HepG2 (cell line): ENCODE measurements around the gene FBXO11. TPM values are rescaled to one million over a fixed set of nuclear protein-coding genes. Genes with fewer than 3 reads are reported as not detected.

ENCODE experiments used
- FOXO1 ChIP-seq: sonication (generic); formaldehyde crosslinking; IDR thresholded peaks from 2 replicates; pipeline ENCODE4 v1.4.0; 2020; ENCODE audit warnings: missing genetic modification reagents
- MED1 ChIP-seq: sonication (generic); formaldehyde crosslinking; IDR thresholded peaks from 2 replicates; pipeline ENCODE4 v1.4.0; 2020; ENCODE audit warnings: missing genetic modification reagents
- NONO ChIP-seq, 2 experiments: fragments of 450-650 bp in 1 of 2; sonication (generic) in 1 of 2; formaldehyde crosslinking in 1 of 2; IDR thresholded peaks in 1 of 2; conservative IDR thresholded peaks in 1 of 2; 2 replicates each; pipeline versions ENCODE4 v1.6.1 to v1.8.0; 2017 to 2022; ENCODE audit warnings: mild to moderate bottlenecking in 1 of 2, missing genetic modification reagents in 1 of 2, moderate library complexity in 1 of 2
- NRL ChIP-seq: sonication (generic); formaldehyde crosslinking; IDR thresholded peaks from 2 replicates; pipeline ENCODE4 v1.5.0; 2020; ENCODE audit warnings: missing genetic modification reagents, mild to moderate bottlenecking, moderate library complexity, borderline replicate concordance
- PAF1 ChIP-seq: IDR thresholded peaks from 2 replicates; pipeline ENCODE4 v1.6.1; 2016; ENCODE audit warnings: missing genetic modification reagents, missing compliant biosample characterization
- SMC3 ChIP-seq: IDR thresholded peaks from 2 replicates; pipeline ENCODE4 v1.6.1; 2011; ENCODE audit warnings: low read length, improper control_type of control experiment
- ZBTB38 ChIP-seq: sonication (generic); formaldehyde crosslinking; IDR thresholded peaks from 2 replicates; pipeline ENCODE4 v1.5.1; 2020; ENCODE audit warnings: mild to moderate bottlenecking, missing genetic modification reagents
- ZKSCAN1 ChIP-seq: fragments of 150-350 bp; IDR thresholded peaks from 2 replicates; pipeline ENCODE4 v1.6.1; 2014; ENCODE audit warnings: low read length
- ZNF160 ChIP-seq: sonication (generic); formaldehyde crosslinking; IDR thresholded peaks from 2 replicates; pipeline ENCODE4 v1.8.0; 2022; ENCODE audit warnings: mild to moderate bottlenecking, inconsistent platforms, missing genetic modification reagents
- ZNF232 ChIP-seq: sonication (generic); formaldehyde crosslinking; IDR thresholded peaks from 2 replicates; pipeline ENCODE4 v1.4.0; 2020; ENCODE audit warnings: missing genetic modification reagents, borderline replicate concordance
- ZNF317 ChIP-seq: sonication (generic); formaldehyde crosslinking; IDR thresholded peaks from 2 replicates; pipeline ENCODE4 v1.5.0; 2020; ENCODE audit warnings: mild to moderate bottlenecking, missing genetic modification reagents
- ZNF674 ChIP-seq: sonication (generic); formaldehyde crosslinking; IDR thresholded peaks from 2 replicates; pipeline ENCODE4 v1.5.0; 2020; ENCODE audit warnings: low read depth, mild to moderate bottlenecking, missing genetic modification reagents
- polyA plus RNA-seq, 8 experiments: library from polyadenylated mRNA; depleted of rRNA in 3 of 8; stranded (reverse) in 7 of 8; unstranded in 1 of 8; fragments of >200 nt; fragmentation: Illumina TruSeq in 4 of 8; extraction: Trizol in 4 of 8; gene quantifications; 2 replicates each; pipeline versions ENCODE4 v1.2.1 to v1.2.3, GENCODE V29; 2011 to 2016; ENCODE audit warnings: low read depth in 4 of 8, missing spikeins in 1 of 8, mixed read lengths in 1 of 8; ENCODE audit not compliant: insufficient read depth in 1 of 8
- total RNA-seq, 5 experiments: library from RNA; depleted of rRNA; stranded (reverse); fragments of >200 nt; fragmentation: Illumina TruSeq; extraction: Trizol; gene quantifications; 2 replicates each; pipeline ENCODE4 v1.2.3, GENCODE V29; 2016; ENCODE audit warnings: low read depth in 1 of 5
- TF ChIP-seq, protein P1 (sequence below): sonication (generic); formaldehyde crosslinking; IDR thresholded peaks from 2 replicates; pipeline ENCODE4 v1.4.0; 2020; ENCODE audit warnings: missing genetic modification reagents, borderline replicate concordance

The FBXO11 gene
- total and polyA plus RNA-seq, 2 of the 13 experiments (the other 11 are each of a cell fraction or from before 2014, with no cell fraction given), result 27.9 to 47.6 TPM

- no peak for TF ChIP-seq ZNF160 (CRISPR knock-in tag)
- peak; percentile 38; the same call in 1 of the 2 replicates for TF ChIP-seq NRL
- TF ChIP-seq, protein P1, sequence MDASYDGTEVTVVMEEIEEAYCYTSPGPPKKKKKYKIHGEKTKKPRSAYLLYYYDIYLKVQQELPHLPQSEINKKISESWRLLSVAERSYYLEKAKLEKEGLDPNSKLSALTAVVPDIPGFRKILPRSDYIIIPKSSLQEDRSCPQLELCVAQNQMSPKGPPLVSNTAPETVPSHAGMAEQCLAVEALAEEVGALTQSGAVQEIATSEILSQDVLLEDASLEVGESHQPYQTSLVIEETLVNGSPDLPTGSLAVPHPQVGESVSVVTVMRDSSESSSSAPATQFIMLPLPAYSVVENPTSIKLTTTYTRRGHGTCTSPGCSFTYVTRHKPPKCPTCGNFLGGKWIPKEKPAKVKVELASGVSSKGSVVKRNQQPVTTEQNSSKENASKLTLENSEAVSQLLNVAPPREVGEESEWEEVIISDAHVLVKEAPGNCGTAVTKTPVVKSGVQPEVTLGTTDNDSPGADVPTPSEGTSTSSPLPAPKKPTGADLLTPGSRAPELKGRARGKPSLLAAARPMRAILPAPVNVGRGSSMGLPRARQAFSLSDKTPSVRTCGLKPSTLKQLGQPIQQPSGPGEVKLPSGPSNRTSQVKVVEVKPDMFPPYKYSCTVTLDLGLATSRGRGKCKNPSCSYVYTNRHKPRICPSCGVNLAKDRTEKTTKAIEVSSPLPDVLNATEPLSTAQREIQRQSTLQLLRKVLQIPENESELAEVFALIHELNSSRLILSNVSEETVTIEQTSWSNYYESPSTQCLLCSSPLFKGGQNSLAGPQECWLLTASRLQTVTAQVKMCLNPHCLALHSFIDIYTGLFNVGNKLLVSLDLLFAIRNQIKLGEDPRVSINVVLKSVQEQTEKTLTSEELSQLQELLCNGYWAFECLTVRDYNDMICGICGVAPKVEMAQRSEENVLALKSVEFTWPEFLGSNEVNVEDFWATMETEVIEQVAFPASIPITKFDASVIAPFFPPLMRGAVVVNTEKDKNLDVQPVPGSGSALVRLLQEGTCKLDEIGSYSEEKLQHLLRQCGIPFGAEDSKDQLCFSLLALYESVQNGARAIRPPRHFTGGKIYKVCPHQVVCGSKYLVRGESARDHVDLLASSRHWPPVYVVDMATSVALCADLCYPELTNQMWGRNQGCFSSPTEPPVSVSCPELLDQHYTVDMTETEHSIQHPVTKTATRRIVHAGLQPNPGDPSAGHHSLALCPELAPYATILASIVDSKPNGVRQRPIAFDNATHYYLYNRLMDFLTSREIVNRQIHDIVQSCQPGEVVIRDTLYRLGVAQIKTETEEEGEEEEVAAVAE (CRISPR knock-in tag), result no peak
- peak; percentile 57; the same call in 1 of the 2 replicates for TF ChIP-seq ZBTB38 (CRISPR knock-in tag)
- no peak for TF ChIP-seq ZNF674 (CRISPR knock-in tag)
- no peak for TF ChIP-seq ZNF317 (CRISPR knock-in tag)
- TF ChIP-seq NONO (IDR thresholded peaks at IDR 0.05), result no peak
- TF ChIP-seq NONO (CRISPR knock-in tag; conservative IDR thresholded peaks at IDR 0.05), result no peak; the same call in 1 of the 2 replicates
- peak; percentile 51; the same call in 1 of the 2 replicates for TF ChIP-seq SMC3
- TF ChIP-seq ZKSCAN1, result 0 out of 2 replicates have a peak, but pooled peaks have one; percentile 13
- no peak for TF ChIP-seq PAF1
- TF ChIP-seq ZNF232 (CRISPR knock-in tag), result no peak
- TF ChIP-seq MED1 (CRISPR knock-in tag), result peak; percentile 38; the same call in 1 of the 2 replicates
- TF ChIP-seq FOXO1 (CRISPR knock-in tag), result peak; percentile 36; the same call in 1 of the 2 replicates
Measured at GRCh38 chr2:47767880-47768609, 138.3 kb downstream of the FBXO11 start (continued).
